D721Med (cell line): ENCODE results near the gene ROR2.

Experiments
- DNase-seq: peaks from one replicate; pipeline ENCODE4 v3.0.0; 2011; ENCODE audit warnings: low spot score; ENCODE audit not compliant: insufficient read length
- FAIRE-seq: peaks from 2 replicates; lab custom pipeline; 2011; peaks lifted over from hg19 to GRCh38; lab: Jason Lieb, UNC
- TF ChIP-seq, protein P1 (sequence below): IDR thresholded peaks from 2 replicates; pipeline ENCODE4 v1.5.1; 2012; ENCODE audit warnings: mild to moderate bottlenecking, control low read depth; ENCODE audit not compliant: insufficient read depth; ENCODE audit errors: missing control alignments

ROR2 gene

DNA sequence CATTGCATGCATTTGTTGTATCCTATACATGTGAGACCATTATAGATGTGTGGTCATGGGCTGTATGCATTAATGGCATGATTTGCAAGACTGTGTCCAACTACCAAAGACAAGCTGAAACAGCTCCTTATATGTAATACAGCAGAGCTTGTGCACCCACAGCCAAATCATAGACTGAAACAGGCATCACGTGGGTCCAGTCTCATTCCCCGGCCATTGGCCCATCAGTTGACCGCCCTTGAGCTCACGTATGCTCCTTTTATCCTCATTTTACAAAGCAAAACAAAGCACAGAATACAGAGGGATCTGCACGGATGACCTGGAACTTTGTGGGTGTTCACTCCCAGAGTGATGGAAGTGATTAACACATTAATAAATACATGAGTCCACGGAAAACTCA, 109.1 kb downstream of the ROR2 start:
- TF ChIP-seq, protein P1, sequence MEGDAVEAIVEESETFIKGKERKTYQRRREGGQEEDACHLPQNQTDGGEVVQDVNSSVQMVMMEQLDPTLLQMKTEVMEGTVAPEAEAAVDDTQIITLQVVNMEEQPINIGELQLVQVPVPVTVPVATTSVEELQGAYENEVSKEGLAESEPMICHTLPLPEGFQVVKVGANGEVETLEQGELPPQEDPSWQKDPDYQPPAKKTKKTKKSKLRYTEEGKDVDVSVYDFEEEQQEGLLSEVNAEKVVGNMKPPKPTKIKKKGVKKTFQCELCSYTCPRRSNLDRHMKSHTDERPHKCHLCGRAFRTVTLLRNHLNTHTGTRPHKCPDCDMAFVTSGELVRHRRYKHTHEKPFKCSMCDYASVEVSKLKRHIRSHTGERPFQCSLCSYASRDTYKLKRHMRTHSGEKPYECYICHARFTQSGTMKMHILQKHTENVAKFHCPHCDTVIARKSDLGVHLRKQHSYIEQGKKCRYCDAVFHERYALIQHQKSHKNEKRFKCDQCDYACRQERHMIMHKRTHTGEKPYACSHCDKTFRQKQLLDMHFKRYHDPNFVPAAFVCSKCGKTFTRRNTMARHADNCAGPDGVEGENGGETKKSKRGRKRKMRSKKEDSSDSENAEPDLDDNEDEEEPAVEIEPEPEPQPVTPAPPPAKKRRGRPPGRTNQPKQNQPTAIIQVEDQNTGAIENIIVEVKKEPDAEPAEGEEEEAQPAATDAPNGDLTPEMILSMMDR = no peak
- DNase-seq = no peak
- no peak for FAIRE-seq

DNA sequence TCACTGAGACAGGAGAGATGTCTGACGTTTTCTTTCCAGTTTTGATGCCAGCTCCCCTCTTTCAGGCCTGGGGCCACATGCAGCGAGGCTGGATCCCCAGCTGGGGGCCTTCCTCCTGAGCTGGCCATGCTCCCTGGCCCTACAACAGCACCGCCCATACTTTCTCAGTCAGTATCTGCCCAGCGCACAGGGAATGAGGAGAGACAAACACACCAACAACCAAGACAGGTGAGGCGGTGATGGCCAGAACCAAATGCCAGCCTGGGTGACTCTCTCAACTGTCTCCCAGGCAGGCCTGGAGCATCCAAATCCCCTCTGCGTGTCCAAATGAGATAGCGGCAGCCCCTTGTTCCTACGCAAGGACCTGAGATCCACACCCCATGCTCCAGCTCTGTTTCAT, 109.6 kb downstream of the ROR2 start:
- DNase-seq (no peak), FAIRE-seq (no peak)
- TF ChIP-seq, protein P1 = no peak

DNA sequence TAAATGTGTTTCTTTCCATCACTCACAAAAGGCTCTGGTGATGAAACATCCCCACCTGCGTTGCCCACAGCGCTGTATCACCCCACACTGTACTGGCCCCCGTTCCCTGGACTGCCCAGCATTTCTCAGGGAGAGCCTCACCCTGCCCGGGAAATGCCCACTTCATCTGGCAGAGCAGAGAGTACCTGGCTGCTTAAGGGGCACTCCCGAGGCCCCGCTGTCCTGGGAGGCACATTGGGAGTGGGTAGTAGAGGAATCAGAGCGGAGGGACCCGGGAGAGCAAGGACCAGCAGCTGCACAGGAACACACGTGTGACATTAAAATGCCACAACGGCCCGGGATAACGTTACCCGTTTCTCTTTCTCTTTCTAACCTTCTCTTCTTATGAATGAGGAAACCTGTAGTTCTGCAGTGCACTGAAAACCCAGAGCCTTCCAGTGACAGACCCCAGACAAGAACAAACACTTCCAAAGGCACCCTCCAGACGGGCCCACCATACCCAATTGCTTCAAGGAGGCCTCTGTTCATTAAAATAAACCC, 110.0 kb downstream of the ROR2 start:
- TF ChIP-seq, protein P1 = no peak
- FAIRE-seq (no peak), DNase-seq (no peak)

DNA sequence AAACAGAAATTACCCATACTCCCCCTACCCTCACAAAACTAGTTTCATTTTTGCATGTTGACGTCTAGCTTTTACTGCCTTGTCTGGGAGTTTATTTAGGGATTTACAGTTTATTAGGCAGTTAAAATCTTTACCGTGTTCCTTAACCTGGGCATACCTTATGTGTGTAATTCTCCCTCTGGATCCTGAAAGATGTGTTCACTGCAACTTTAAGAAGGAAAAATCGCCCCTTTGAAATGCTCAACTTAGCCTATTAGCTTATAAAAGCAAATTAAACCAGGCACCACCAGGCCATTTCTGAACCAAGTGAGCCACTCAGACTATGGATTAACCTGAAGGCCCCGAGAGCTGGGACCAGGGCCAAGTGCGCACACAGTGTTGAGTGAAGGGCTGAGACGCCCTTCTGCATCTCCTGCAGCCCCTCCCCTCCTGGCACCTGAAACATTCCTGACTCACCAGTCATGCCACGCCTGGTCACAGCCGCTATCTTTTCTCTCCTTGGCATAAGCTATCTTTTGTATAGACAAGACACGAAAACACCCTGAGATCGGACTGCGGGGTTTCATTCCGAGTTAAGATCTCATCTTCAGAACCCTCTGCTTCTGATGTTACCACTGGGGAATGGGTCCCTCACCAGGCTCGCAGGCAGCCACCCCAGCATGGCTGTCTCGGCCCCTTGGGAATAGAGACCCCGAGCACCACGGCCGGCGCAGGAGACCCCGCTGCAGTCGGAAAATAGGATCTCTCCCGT, 111.9 kb downstream of the ROR2 start:
- FAIRE-seq = no peak
- TF ChIP-seq, protein P1 = no peak
- DNase-seq = no peak

- TF ChIP-seq, protein P1 = no peak
- no peak for DNase-seq
- FAIRE-seq = no peak
These were observed 113.5 kb downstream of the ROR2 start for GRCh38 chr9:91836515-91836914.

GRCh38 chr9:91835632-91836031, 114.4 kb downstream of the ROR2 start:
- no peak for DNase-seq
- TF ChIP-seq, protein P1 = no peak
- FAIRE-seq = no peak

GRCh38 chr9:91835216-91835615, 114.8 kb downstream of the ROR2 start:
- DNase-seq (no peak), FAIRE-seq (no peak)
- TF ChIP-seq, protein P1 = no peak
